ENCODE data around the gene VAMP2.

The VAMP2 gene, protein sequence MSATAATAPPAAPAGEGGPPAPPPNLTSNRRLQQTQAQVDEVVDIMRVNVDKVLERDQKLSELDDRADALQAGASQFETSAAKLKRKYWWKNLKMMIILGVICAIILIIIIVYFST

GRCh38 chr17:8162233-8162996 is at the start of gene VAMP2:
Gene VAMP2, minus strand, starts transcription at chr17:8162948. Its CDS starts 69 bp downstream, at chr17:8162879.
- H3K27ac ChIP-seq (ENCODE audit: low read depth, low read length, poor library complexity, severe bottlenecking): peak within 1 kb of the TSS; percentile 92
- no peaks in the 10 kb centered on the region for H4K20me1 ChIP-seq (ENCODE audit: insufficient read depth, low read length)
- no peak within 1 kb of the TSS for H2AFZ ChIP-seq (ENCODE audit: low read length)
- no peaks in the 10 kb centered on the region for H3K27me3 ChIP-seq (ENCODE audit: insufficient read depth, low read length)
- peaks cover 27% of the 10 kb centered on the region for H3K36me3 ChIP-seq (ENCODE audit: insufficient read depth, low read length)
- no peaks in the 10 kb centered on the region for H3K9me2 ChIP-seq (ENCODE audit: low read depth, low read length)
- no peaks in the 10 kb centered on the region for H3K9me3 ChIP-seq (ENCODE audit: low read length)
- peak within 1 kb of the TSS; percentile 99 for H3K4me3 ChIP-seq (ENCODE audit: low read depth, low read length, poor library complexity, severe bottlenecking)
- H3K4me2 ChIP-seq (ENCODE audit: low read length): peak within 1 kb of the TSS; percentile 92
- peaks cover 46% of the 10 kb centered on the region for H3K4me1 ChIP-seq (ENCODE audit: insufficient read depth, low read length, severe bottlenecking)
- H3K9ac ChIP-seq (ENCODE audit: low read length): peak within 1 kb of the TSS; percentile 99
- peaks cover 9% of the 10 kb centered on the region; the same call in 1 of the 2 replicates for H3K79me2 ChIP-seq (ENCODE audit: insufficient read depth, low read length)
- TF ChIP-seq EZH2 (IDR thresholded peaks at IDR 0.05; ENCODE audit: borderline replicate concordance, low read length) (no peak), CTCF (IDR thresholded peaks at IDR 0.05; ENCODE audit: low read length) (no peak)
- H3F3A ChIP-seq (ENCODE audit: insufficient read depth, low read length): no peaks in the 10 kb centered on the region

- no peaks in the 10 kb centered on the region for H3K9me3 ChIP-seq (ENCODE audit: low read length)
- no peaks in the 10 kb centered on the region; the same call in 1 of the 2 replicates for H3F3A ChIP-seq (ENCODE audit: insufficient read depth, low read length)
- peak overlapping the region; percentile 87 for H3K4me3 ChIP-seq (ENCODE audit: low read depth, low read length, poor library complexity, severe bottlenecking)
- TF ChIP-seq CTCF (IDR thresholded peaks at IDR 0.05; ENCODE audit: low read length): no peak
- no peak for TF ChIP-seq EZH2 (IDR thresholded peaks at IDR 0.05; ENCODE audit: borderline replicate concordance, low read length)
- H3K4me1 ChIP-seq (ENCODE audit: insufficient read depth, low read length, severe bottlenecking): peaks cover 26% of the 10 kb centered on the region
- H2AFZ ChIP-seq (ENCODE audit: low read length): 0 out of 2 replicates have a peak overlapping the region, but pooled peaks have one; percentile 25
- peaks cover 21% of the 10 kb centered on the region for H3K36me3 ChIP-seq (ENCODE audit: insufficient read depth, low read length)
- H3K27ac ChIP-seq (ENCODE audit: low read depth, low read length, poor library complexity, severe bottlenecking): peak overlapping the region; percentile 88
- no peaks in the 10 kb centered on the region for H3K27me3 ChIP-seq (ENCODE audit: insufficient read depth, low read length)
- peaks cover 17% of the 10 kb centered on the region for H3K79me2 ChIP-seq (ENCODE audit: insufficient read depth, low read length)
- H4K20me1 ChIP-seq (ENCODE audit: insufficient read depth, low read length): no peaks in the 10 kb centered on the region
- peak overlapping the region; percentile 70 for H3K4me2 ChIP-seq (ENCODE audit: low read length)
- no peaks in the 10 kb centered on the region for H3K9me2 ChIP-seq (ENCODE audit: low read depth, low read length)
- H3K9ac ChIP-seq (ENCODE audit: low read length): peak overlapping the region; percentile 92
Observed at GRCh38 chr17:8210761-8211458, 48.2 kb upstream of the VAMP2 start.

- Histone ChIP-seq H3K4me3 (ENCODE audit: low read depth, low read length, poor library complexity, severe bottlenecking) (peak within 1 kb of the TSS; percentile 87), H2AFZ (ENCODE audit: low read length) (0 out of 2 replicates have a peak within 1 kb of the TSS, but pooled peaks have one; percentile 25), H3F3A (ENCODE audit: insufficient read depth, low read length) (no peaks in the 10 kb centered on the region; the same call in 1 of the 2 replicates), H3K36me3 (ENCODE audit: insufficient read depth, low read length) (peaks cover 28% of the 10 kb centered on the region), H3K27ac (ENCODE audit: low read depth, low read length, poor library complexity, severe bottlenecking) (peak within 1 kb of the TSS; percentile 88), H4K20me1 (ENCODE audit: insufficient read depth, low read length) (no peaks in the 10 kb centered on the region), H3K9ac (ENCODE audit: low read length) (peak within 1 kb of the TSS; percentile 92), H3K27me3 (ENCODE audit: insufficient read depth, low read length) (no peaks in the 10 kb centered on the region), H3K9me2 (ENCODE audit: low read depth, low read length) (no peaks in the 10 kb centered on the region), H3K79me2 (ENCODE audit: insufficient read depth, low read length) (peaks cover 17% of the 10 kb centered on the region), H3K4me2 (ENCODE audit: low read length) (peak within 1 kb of the TSS; percentile 70), H3K4me1 (ENCODE audit: insufficient read depth, low read length, severe bottlenecking) (peaks cover 31% of the 10 kb centered on the region), H3K9me3 (ENCODE audit: low read length) (no peaks in the 10 kb centered on the region)
- TF ChIP-seq CTCF (IDR thresholded peaks at IDR 0.05; ENCODE audit: low read length) (no peak), EZH2 (IDR thresholded peaks at IDR 0.05; ENCODE audit: borderline replicate concordance, low read length) (no peak)
Observed at GRCh38 chr17:8209907-8210760, 47.4 kb upstream of the VAMP2 start, which contains the start of gene AURKB. Gene AURKB, minus strand, starts transcription at chr17:8210575. Its CDS starts 351 bp downstream, at chr17:8210224.
